IPS-18a (cell line): ENCODE data around the gene PEAR1.

Source experiments
- H3K27ac ChIP-seq: one replicate; pipeline ENCODE4 v1.5.1; 2013; ENCODE audit warnings: low read length
- H3K27me3 ChIP-seq: one replicate; pipeline ENCODE4 v1.6.1; 2013; ENCODE audit warnings: mild to moderate bottlenecking, low read length; ENCODE audit not compliant: control insufficient read depth, insufficient read depth
- H3K36me3 ChIP-seq: one replicate; pipeline ENCODE4 v1.6.1; 2013; ENCODE audit warnings: low read depth, low read length; ENCODE audit not compliant: control insufficient read depth
- H3K4me1 ChIP-seq: one replicate; pipeline ENCODE4 v1.6.1; 2013; ENCODE audit warnings: low read depth, low read length; ENCODE audit not compliant: control insufficient read depth
- H3K4me3 ChIP-seq: one replicate; pipeline ENCODE4 v1.5.1; 2013; ENCODE audit warnings: low read length
- H3K9ac ChIP-seq: one replicate; pipeline ENCODE4 v1.6.1; 2013; ENCODE audit warnings: mild to moderate bottlenecking, low read length, moderate library complexity
- H3K9me3 ChIP-seq: one replicate; pipeline ENCODE4 v1.6.1; 2013; ENCODE audit warnings: low read depth, low read length; ENCODE audit not compliant: control insufficient read depth

Gene PEAR1

GRCh38 chr1:156893048-156893953, at the start of gene PEAR1:
PEAR1 (plus strand) TSS chr1:156893718; CDS start chr1:156903927, 10,209 bp downstream.
- Histone ChIP-seq H3K9ac (no peak within 1 kb of the TSS), H3K27ac (no peak within 1 kb of the TSS)

GRCh38 chr1:156844102-156844501, 49.4 kb upstream of the PEAR1 start:
- Histone ChIP-seq H3K9me3 (no peaks in the 10 kb centered on the region), H3K4me3 (no peak overlapping the region), H3K9ac (no peak overlapping the region), H3K4me1 (peaks cover 9% of the 10 kb centered on the region), H3K27me3 (peaks cover 67% of the 10 kb centered on the region), H3K27ac (no peak overlapping the region), H3K36me3 (no peaks in the 10 kb centered on the region)

More at GRCh38 chr1:156893048-156893953, at the start of gene PEAR1:
- H3K36me3 ChIP-seq: no peaks in the 10 kb centered on the region
- H3K4me1 ChIP-seq: no peaks in the 10 kb centered on the region
- peaks cover 53% of the 10 kb centered on the region for H3K27me3 ChIP-seq
- peak within 1 kb of the TSS; percentile 27 for H3K4me3 ChIP-seq
- no peaks in the 10 kb centered on the region for H3K9me3 ChIP-seq

GRCh38 chr1:156844638-156845037, 48.9 kb upstream of the PEAR1 start:
- Histone ChIP-seq H3K27ac (no peak overlapping the region), H3K9ac (no peak overlapping the region), H3K36me3 (no peaks in the 10 kb centered on the region), H3K4me3 (peak overlapping the region; percentile 50), H3K27me3 (peaks cover 73% of the 10 kb centered on the region), H3K9me3 (no peaks in the 10 kb centered on the region), H3K4me1 (peaks cover 9% of the 10 kb centered on the region)

GRCh38 chr1:156845055-156845952, 48.2 kb upstream of the PEAR1 start:
- H3K9me3 ChIP-seq: no peaks in the 10 kb centered on the region
- no peaks in the 10 kb centered on the region for H3K36me3 ChIP-seq
- no peak overlapping the region for H3K27ac ChIP-seq
- H3K4me1 ChIP-seq: peaks cover 9% of the 10 kb centered on the region
- H3K27me3 ChIP-seq: peaks cover 79% of the 10 kb centered on the region
- peak overlapping the region; percentile 50 for H3K4me3 ChIP-seq
- no peak overlapping the region for H3K9ac ChIP-seq

GRCh38 chr1:156845953-156846545, 47.5 kb upstream of the PEAR1 start:
- Histone ChIP-seq H3K36me3 (no peaks in the 10 kb centered on the region), H3K4me3 (no peak overlapping the region), H3K9me3 (no peaks in the 10 kb centered on the region), H3K27ac (no peak overlapping the region), H3K9ac (no peak overlapping the region), H3K27me3 (peaks cover 84% of the 10 kb centered on the region), H3K4me1 (peaks cover 9% of the 10 kb centered on the region)

- Histone ChIP-seq H3K27ac (no peak overlapping the region), H3K9me3 (no peaks in the 10 kb centered on the region), H3K4me1 (peaks cover 9% of the 10 kb centered on the region), H3K27me3 (peaks cover 90% of the 10 kb centered on the region), H3K9ac (no peak overlapping the region), H3K4me3 (no peak overlapping the region), H3K36me3 (no peaks in the 10 kb centered on the region)
These were observed 46.9 kb upstream of the PEAR1 start for GRCh38 chr1:156846643-156847042.

- Histone ChIP-seq H3K36me3 (no peaks in the 10 kb centered on the region), H3K4me1 (peaks cover 9% of the 10 kb centered on the region), H3K27ac (no peak overlapping the region), H3K4me3 (peak overlapping the region; percentile 50), H3K27me3 (peaks cover 86% of the 10 kb centered on the region), H3K9me3 (no peaks in the 10 kb centered on the region), H3K9ac (no peak overlapping the region)
These were observed 45.7 kb upstream of the PEAR1 start for GRCh38 chr1:156847591-156848460.

- Histone ChIP-seq H3K36me3 (no peaks in the 10 kb centered on the region), H3K27ac (no peak overlapping the region), H3K4me1 (peaks cover 9% of the 10 kb centered on the region), H3K9me3 (no peaks in the 10 kb centered on the region), H3K9ac (no peak overlapping the region), H3K27me3 (peaks cover 83% of the 10 kb centered on the region), H3K4me3 (peak overlapping the region; percentile 50)
These were observed 44.9 kb upstream of the PEAR1 start for GRCh38 chr1:156848461-156849150.

GRCh38 chr1:156849151-156849496, 44.4 kb upstream of the PEAR1 start:
- Histone ChIP-seq H3K4me3 (peak overlapping the region; percentile 50), H3K9ac (no peak overlapping the region), H3K36me3 (no peaks in the 10 kb centered on the region), H3K27ac (no peak overlapping the region), H3K27me3 (peaks cover 82% of the 10 kb centered on the region), H3K4me1 (peaks cover 9% of the 10 kb centered on the region), H3K9me3 (no peaks in the 10 kb centered on the region)

- H3K27me3 ChIP-seq: peaks cover 71% of the 10 kb centered on the region
- H3K9me3 ChIP-seq: no peaks in the 10 kb centered on the region
- H3K27ac ChIP-seq: no peak overlapping the region
- peaks cover 5% of the 10 kb centered on the region for H3K4me1 ChIP-seq
- no peak overlapping the region for H3K9ac ChIP-seq
- no peak overlapping the region for H3K4me3 ChIP-seq
- no peaks in the 10 kb centered on the region for H3K36me3 ChIP-seq
These were observed 41.6 kb upstream of the PEAR1 start for GRCh38 chr1:156851779-156852417.
